ENCODE measurements around the gene MAP3K7.

GRCh38 chr6:90472716-90473115 is 114.2 kb downstream of the MAP3K7 start:
- no peak for TF ChIP-seq CTCF (IDR thresholded peaks at IDR 0.05)
- no peak for TF ChIP-seq POLR2A (IDR thresholded peaks at IDR 0.05)
- TF ChIP-seq POLR2AphosphoS5 (IDR thresholded peaks at IDR 0.05) = no peak
- no peak for TF ChIP-seq EP300 (IDR thresholded peaks at IDR 0.05)

All from suprapubic skin (tissue), 4 donors.